ENCODE results near the gene APOA5. TPM values are rescaled to one million over a fixed set of nuclear protein-coding genes. Genes with fewer than 3 reads are reported as not detected.
"Not testable (repeated sequence)": the region's sequence is repeated elsewhere in the genome, so short reads cannot be mapped to it uniquely, and the experiment has no call there.

APOA5 gene, protein sequence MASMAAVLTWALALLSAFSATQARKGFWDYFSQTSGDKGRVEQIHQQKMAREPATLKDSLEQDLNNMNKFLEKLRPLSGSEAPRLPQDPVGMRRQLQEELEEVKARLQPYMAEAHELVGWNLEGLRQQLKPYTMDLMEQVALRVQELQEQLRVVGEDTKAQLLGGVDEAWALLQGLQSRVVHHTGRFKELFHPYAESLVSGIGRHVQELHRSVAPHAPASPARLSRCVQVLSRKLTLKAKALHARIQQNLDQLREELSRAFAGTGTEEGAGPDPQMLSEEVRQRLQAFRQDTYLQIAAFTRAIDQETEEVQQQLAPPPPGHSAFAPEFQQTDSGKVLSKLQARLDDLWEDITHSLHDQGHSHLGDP
- total RNA-seq = not detected
- 0.38 TPM for polyA plus RNA-seq

GRCh38 chr11:116791813-116792143, at the start of gene APOA5:
APOA5 (minus strand) TSS chr11:116791879; CDS start chr11:116791860, 19 bp downstream.
- Histone ChIP-seq H3K4me1 (ENCODE audit: insufficient read depth) (no peaks in the 10 kb centered on the region), H3K36me3 (ENCODE audit: insufficient read depth) (no peaks in the 10 kb centered on the region), H3K4me3 (ENCODE audit: low read depth, low read length) (no peak within 1 kb of the TSS), H3K27ac (ENCODE audit: low read depth) (no peak within 1 kb of the TSS)
- WGBS = 90% methylated on average over 7 of the region's 7 CpGs
- DNase-seq (ENCODE audit: extremely low spot score) = no peak

DNA sequence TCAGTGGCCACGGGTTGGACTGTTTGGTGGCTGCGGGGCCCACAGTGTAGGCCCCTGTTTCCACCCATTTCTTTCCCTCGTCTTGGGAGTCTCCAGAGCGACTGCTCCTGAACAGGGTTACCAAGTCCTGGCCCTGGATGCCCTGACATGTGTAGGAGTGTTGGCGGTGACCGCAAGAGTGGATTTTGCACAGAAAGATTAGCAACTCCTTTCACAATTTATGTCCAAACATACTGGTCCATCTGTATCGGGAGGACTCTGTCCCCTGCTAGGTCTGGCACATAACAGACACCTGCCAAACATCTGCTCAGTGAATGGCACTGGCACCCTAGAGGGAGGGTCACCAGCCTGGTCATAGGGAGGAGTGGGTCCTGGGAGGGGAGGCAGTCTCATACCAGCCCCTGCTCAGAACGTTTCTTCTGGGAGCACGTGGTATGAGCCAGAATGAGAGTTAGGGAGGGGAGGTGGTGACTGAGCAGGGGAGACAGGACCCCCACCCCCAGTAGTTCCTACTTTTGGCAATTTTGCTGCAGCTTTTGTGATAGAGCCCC, 49.1 kb upstream of the APOA5 start:
- DNase-seq (ENCODE audit: extremely low spot score) = no peak
- WGBS = 74% methylated on average over 9 of the region's 9 CpGs
- no peaks in the 10 kb centered on the region for H3K36me3 ChIP-seq (ENCODE audit: insufficient read depth)
- H3K4me1 ChIP-seq (ENCODE audit: insufficient read depth) = no peaks in the 10 kb centered on the region
- no peak overlapping the region for H3K27ac ChIP-seq (ENCODE audit: low read depth)
- no peak overlapping the region for H3K4me3 ChIP-seq (ENCODE audit: low read depth, low read length)

DNA sequence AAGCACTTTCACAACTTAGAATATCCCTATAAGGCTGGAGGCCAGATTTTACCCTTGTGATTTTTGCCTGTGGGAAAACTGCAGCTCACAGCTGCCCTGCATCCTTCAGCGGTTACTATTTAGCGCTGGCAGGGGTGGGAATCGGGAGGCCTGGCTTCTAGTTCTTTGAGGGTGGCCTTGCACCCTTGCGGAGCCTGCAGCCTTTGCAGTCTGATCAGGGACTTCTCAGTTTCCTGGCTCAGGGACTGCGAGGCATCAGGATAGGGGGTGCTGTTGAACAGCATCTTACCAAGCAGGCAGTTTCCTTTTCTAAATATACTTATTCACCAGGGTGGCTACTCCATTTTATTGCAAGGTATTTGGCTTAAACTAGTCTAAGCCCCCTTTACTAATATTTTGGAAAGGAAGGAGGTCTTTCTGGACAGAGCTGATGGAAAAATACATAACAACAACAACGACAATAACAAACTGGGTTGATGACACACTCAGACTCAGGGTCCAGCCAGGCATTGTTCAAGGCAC, 48.6 kb upstream of the APOA5 start:
- no peaks in the 10 kb centered on the region for H3K4me1 ChIP-seq (ENCODE audit: insufficient read depth)
- 55% methylated on average over 6 of the region's 6 CpGs for WGBS
- no peak for DNase-seq (ENCODE audit: extremely low spot score)
- H3K36me3 ChIP-seq (ENCODE audit: insufficient read depth) = no peaks in the 10 kb centered on the region
- H3K27ac ChIP-seq (ENCODE audit: low read depth) = no peak overlapping the region
- H3K4me3 ChIP-seq (ENCODE audit: low read depth, low read length) = no peak overlapping the region

GRCh38 chr11:116838321-116839084, 46.8 kb upstream of the APOA5 start:
- H3K4me1 ChIP-seq (ENCODE audit: insufficient read depth) = no peaks in the 10 kb centered on the region
- no peak overlapping the region for H3K4me3 ChIP-seq (ENCODE audit: low read depth, low read length)
- 91% methylated on average over 6 of the region's 6 CpGs for whole genome bisulfite sequencing
- no peak overlapping the region for H3K27ac ChIP-seq (ENCODE audit: low read depth)
- DNase-seq (ENCODE audit: extremely low spot score) = no peak
- H3K36me3 ChIP-seq (ENCODE audit: insufficient read depth) = no peaks in the 10 kb centered on the region

DNA sequence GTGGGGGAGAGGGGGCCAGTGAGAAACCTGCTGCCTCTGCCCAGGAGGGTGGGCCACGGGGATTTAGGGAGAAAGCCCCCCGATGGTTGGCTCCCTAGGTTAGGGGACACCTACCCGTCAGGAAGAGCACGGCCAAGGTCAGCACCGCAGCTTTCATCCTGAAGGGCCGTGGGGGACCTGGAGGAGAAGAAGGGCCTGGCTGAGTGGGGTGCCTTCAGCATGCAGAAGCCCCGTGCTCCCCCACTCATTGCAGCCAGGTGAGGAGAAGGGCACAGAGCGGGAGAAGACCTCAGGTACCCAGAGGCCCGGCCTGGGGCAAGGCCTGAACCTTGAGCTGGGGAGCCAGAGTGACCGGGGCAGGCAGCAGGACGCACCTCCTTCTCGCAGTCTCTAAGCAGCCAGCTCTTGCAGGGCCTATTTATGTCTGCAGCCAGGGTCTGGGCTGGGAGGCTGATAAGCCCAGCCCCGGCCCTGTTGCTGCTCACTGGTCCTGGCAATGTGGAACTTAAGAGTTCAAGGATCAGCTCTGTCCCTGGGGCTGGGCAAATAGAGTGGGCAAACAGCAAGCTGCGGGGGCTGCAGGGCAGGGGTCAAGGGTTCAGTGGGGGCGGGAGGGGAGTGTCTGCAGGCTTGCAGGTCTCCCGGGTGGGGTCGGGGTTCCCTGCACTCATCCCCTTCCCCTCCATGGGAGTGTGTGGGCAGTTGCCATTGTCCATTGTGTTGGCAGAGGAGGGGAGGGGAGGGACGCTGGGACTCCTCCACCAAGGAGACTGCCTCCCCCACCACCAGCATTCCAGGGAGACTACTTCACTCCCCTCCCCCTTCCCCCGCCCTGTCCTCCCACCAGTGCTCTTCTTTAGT, 45.8 kb upstream of the APOA5 start, which contains the start of gene APOA1:
APOA1 (minus strand) TSS at position 392 of the 861 bp plus-strand sequence; CDS start at position 157, 235 bp downstream.
- Histone ChIP-seq H3K4me3 (ENCODE audit: low read depth, low read length) (no peak within 1 kb of the TSS), H3K4me1 (ENCODE audit: insufficient read depth) (no peaks in the 10 kb centered on the region), H3K27ac (ENCODE audit: low read depth) (no peak within 1 kb of the TSS), H3K36me3 (ENCODE audit: insufficient read depth) (no peaks in the 10 kb centered on the region)
- WGBS = 70% methylated on average over 19 of the region's 19 CpGs
- no peak for DNase-seq (ENCODE audit: extremely low spot score)

DNA sequence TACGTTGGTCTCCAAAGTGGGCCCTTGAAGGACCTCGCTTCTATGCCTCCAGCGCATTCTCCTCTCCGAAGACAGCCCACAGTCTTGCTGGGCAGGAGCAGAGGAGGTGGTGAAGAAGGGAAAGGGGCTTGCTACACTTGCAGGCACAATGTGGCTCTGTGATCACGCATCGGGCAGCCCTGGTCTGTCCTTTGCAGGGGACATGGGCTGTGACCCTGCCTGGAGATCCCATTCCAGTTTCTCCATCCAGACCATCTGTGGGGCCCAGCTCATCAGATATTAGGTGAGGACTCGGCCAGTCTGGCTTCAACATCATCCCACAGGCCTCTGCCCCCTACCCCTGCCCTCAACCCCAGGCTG, 44.9 kb upstream of the APOA5 start:
- no peaks in the 10 kb centered on the region for H3K4me1 ChIP-seq (ENCODE audit: insufficient read depth)
- H3K4me3 ChIP-seq (ENCODE audit: low read depth, low read length) = no peak overlapping the region
- no peak for DNase-seq (ENCODE audit: extremely low spot score)
- no peak overlapping the region for H3K27ac ChIP-seq (ENCODE audit: low read depth)
- 94% methylated on average over 7 of the region's 7 CpGs for WGBS
- H3K36me3 ChIP-seq (ENCODE audit: insufficient read depth) = no peaks in the 10 kb centered on the region

- peak; percentile 67 for DNase-seq (ENCODE audit: extremely low spot score)
- Histone ChIP-seq H3K4me1 (ENCODE audit: insufficient read depth) (no peaks in the 10 kb centered on the region), H3K36me3 (ENCODE audit: insufficient read depth) (no peaks in the 10 kb centered on the region), H3K4me3 (ENCODE audit: low read depth, low read length) (peak overlapping the region; percentile 12), H3K27ac (ENCODE audit: low read depth) (peak overlapping the region; percentile 48)
- WGBS = 13% methylated on average over 57 of the region's 57 CpGs
Observed at GRCh38 chr11:116835791-116836631, 44.3 kb upstream of the APOA5 start.

GRCh38 chr11:116835042-116835772, 43.5 kb upstream of the APOA5 start:
- WGBS = 44% methylated on average over 28 of the region's 28 CpGs
- peak overlapping the region; percentile 48 for H3K27ac ChIP-seq (ENCODE audit: low read depth)
- H3K4me3 ChIP-seq (ENCODE audit: low read depth, low read length) = no peak overlapping the region
- H3K4me1 ChIP-seq (ENCODE audit: insufficient read depth) = no peaks in the 10 kb centered on the region
- DNase-seq (ENCODE audit: extremely low spot score) = no peak
- no peaks in the 10 kb centered on the region for H3K36me3 ChIP-seq (ENCODE audit: insufficient read depth)

GRCh38 chr11:116834535-116835041, 42.9 kb upstream of the APOA5 start:
- H3K4me3 ChIP-seq (ENCODE audit: low read depth, low read length); H3K4me1 ChIP-seq (ENCODE audit: insufficient read depth); H3K36me3 ChIP-seq (ENCODE audit: insufficient read depth); H3K27ac ChIP-seq (ENCODE audit: low read depth); DNase-seq (ENCODE audit: extremely low spot score): not testable (repeated sequence)
- WGBS = 87% methylated on average over 13 of the region's 13 CpGs

- DNase-seq (ENCODE audit: extremely low spot score) = no peak
- Histone ChIP-seq H3K27ac (ENCODE audit: low read depth) (no peak overlapping the region), H3K4me1 (ENCODE audit: insufficient read depth) (no peaks in the 10 kb centered on the region), H3K4me3 (ENCODE audit: low read depth, low read length) (no peak overlapping the region), H3K36me3 (ENCODE audit: insufficient read depth) (no peaks in the 10 kb centered on the region)
- WGBS = 94% methylated on average over 14 of the region's 14 CpGs
Observed at GRCh38 chr11:116833816-116834534, 42.3 kb upstream of the APOA5 start.

DNA sequence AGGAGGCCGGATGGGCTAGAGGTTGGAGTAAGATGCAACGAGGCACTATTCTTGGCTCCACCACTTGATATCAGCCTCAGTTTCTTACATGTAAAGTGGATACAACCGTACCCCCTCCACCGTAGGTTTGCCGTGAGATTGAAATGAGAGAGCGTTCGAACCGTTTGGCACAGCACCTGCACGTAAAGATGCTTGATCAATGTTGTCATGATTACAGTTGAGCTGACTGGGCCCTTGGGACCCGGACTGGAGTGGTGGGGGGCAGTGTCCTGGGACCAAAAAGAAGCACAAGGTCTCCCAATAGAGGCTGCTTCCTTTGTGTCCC, 41.8 kb upstream of the APOA5 start:
- Histone ChIP-seq H3K36me3 (ENCODE audit: insufficient read depth) (no peaks in the 10 kb centered on the region), H3K4me1 (ENCODE audit: insufficient read depth) (no peaks in the 10 kb centered on the region), H3K27ac (ENCODE audit: low read depth) (no peak overlapping the region), H3K4me3 (ENCODE audit: low read depth, low read length) (no peak overlapping the region)
- 95% methylated on average over 10 of the region's 10 CpGs for WGBS
- DNase-seq (ENCODE audit: extremely low spot score) = no peak

Measured in urinary bladder (tissue), 4 donors.